ENCODE measurements around the gene OR2AT4.

DNA sequence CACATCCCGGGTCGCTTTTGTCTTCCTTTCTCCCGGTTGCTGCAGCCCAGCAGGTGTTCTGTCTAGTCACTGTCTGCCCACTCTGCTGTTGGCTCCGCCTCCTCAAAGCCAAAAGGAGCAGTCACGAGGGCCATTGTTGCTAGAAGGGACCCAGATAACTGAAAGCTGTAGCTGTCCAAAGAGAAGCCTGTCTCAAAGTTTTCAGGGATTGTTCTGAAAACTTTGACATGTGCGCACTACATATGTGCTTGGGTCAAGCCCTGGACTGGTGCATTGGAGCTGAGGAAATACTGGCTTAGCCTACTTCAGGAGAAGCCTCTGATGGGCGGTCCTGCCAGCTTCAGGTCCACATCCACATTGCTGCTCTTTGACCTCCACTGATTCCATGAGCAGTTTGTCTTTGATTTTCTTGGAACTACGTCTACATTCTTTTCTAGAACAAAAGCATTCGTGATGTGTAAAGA lies 8.8 kb upstream of the OR2AT4 start:
- TF ChIP-seq GATA3 (IDR thresholded peaks at IDR 0.05; ENCODE audit: low read depth, low read length) (no peak), GATA2 (IDR thresholded peaks at IDR 0.05; ENCODE audit: low read depth, low read length) (no peak)

All from SH-SY5Y (cell line).